Measurements from ENCODE around the gene TIMP2. TPM values are rescaled to one million over a fixed set of nuclear protein-coding genes. Genes with fewer than 3 reads are reported as not detected.

TIMP2 gene
- total and polyA plus RNA-seq, 2 experiments from 2014 or later: 10.6 to 22.5 TPM

- TF ChIP-seq POLR2AphosphoS5 (IDR thresholded peaks at IDR 0.05; ENCODE audit: low read depth) (no peak), CREB1 (CRISPR knock-in tag; IDR thresholded peaks at IDR 0.05; ENCODE audit: low read depth) (no peak)
Observed at GRCh38 chr17:78817123-78817522, 108.1 kb downstream of the TIMP2 start (continued).

GRCh38 chr17:78815696-78816095, 109.5 kb downstream of the TIMP2 start:
- peaks cover 12% of the 10 kb centered on the region; the same call in 1 of the 2 replicates for H3F3A ChIP-seq (replicated peaks; ENCODE audit: low read depth)
- TF ChIP-seq NANOG (IDR thresholded peaks at IDR 0.05; ENCODE audit: borderline replicate concordance) (no peak), REST (IDR thresholded peaks at IDR 0.05; ENCODE audit: unreplicated experiment) (no peak), ETS1 (IDR thresholded peaks at IDR 0.05) (no peak), EZH2phosphoT487 (IDR thresholded peaks at IDR 0.05; ENCODE audit: unreplicated experiment) (no peak), CREB1 (CRISPR knock-in tag; IDR thresholded peaks at IDR 0.05; ENCODE audit: low read depth) (no peak), EZH2 (IDR thresholded peaks at IDR 0.05; ENCODE audit: low read depth, unreplicated experiment) (no peak), JUNB (IDR thresholded peaks at IDR 0.05; ENCODE audit: unreplicated experiment) (no peak), ZNF114 (CRISPR knock-in tag; IDR thresholded peaks at IDR 0.05) (no peak), POLR2AphosphoS5 (IDR thresholded peaks at IDR 0.05; ENCODE audit: low read depth) (no peak), CTCF (conservative IDR thresholded peaks at IDR 0.05; ENCODE audit: low read depth in 2 of 2) (no peak), ZNF462 (CRISPR knock-in tag; IDR thresholded peaks at IDR 0.05) (no peak), STAT1 (IDR thresholded peaks at IDR 0.05; ENCODE audit: unreplicated experiment) (no peak), ZNF331 (CRISPR knock-in tag; IDR thresholded peaks at IDR 0.05; ENCODE audit: low read depth) (no peak)
- H3K9me3 Mint-ChIP-seq: no peaks in the 10 kb centered on the region
- no peak overlapping the region for H3K4me3 ChIP-seq
- no peak overlapping the region for H3K4me2 ChIP-seq
- H3K27ac ChIP-seq (ENCODE audit: low read depth): no peak overlapping the region
- H3K4me1 ChIP-seq (ENCODE audit: insufficient read depth): no peaks in the 10 kb centered on the region
- DNase-seq (ENCODE audit: low spot score): no peak
- peaks cover 86% of the 10 kb centered on the region for H3K36me3 ChIP-seq (ENCODE audit: insufficient read depth)
- no peak overlapping the region for H2AFZ ChIP-seq
- ATAC-seq: no peak
- H3K27ac Mint-ChIP-seq: no peak overlapping the region
- H3K4me1 Mint-ChIP-seq: no peaks in the 10 kb centered on the region
- peaks cover 3% of the 10 kb centered on the region for H4K20me1 ChIP-seq (replicated peaks; ENCODE audit: insufficient read depth)
- H3K27me3 ChIP-seq (ENCODE audit: insufficient read depth): no peaks in the 10 kb centered on the region
- H3K9me2 ChIP-seq (ENCODE audit: insufficient read depth): no peaks in the 10 kb centered on the region
- H3K4me3 Mint-ChIP-seq: no peak overlapping the region
- H3K79me2 ChIP-seq (replicated peaks; ENCODE audit: insufficient read depth): 0 out of 2 replicates have a peak, but pooled peaks cover 7% of the 10 kb centered on the region
- peaks cover 92% of the 10 kb centered on the region for H3K36me3 Mint-ChIP-seq (ENCODE audit: low read depth)
- peaks cover 5% of the 10 kb centered on the region for H3K27me3 Mint-ChIP-seq (ENCODE audit: insufficient read depth, low read depth, poor library complexity)

Measured in GM23338 (cell line).